SJCRH30 (cell line): ENCODE measurements around the gene RNF149. TPM values are rescaled to one million over a fixed set of nuclear protein-coding genes. Genes with fewer than 3 reads are reported as not detected.

ENCODE experiments used
- DNase-seq, 2 experiments: peaks; one replicate each; pipeline ENCODE4 v3.0.0-alpha.2; 2015 to 2020
- H3K27ac ChIP-seq: fragments of 250-450 bp; sonication (Bioruptor Pico); 2 replicates; pipeline ENCODE4 v1.5.1; 2020; ENCODE audit warnings: mild to moderate bottlenecking, moderate library complexity
- H3K27me3 ChIP-seq: fragments of 250-450 bp; sonication (Bioruptor Pico); 2 replicates; pipeline ENCODE4 v1.5.1; 2020; ENCODE audit warnings: mild to moderate bottlenecking, moderate library complexity
- H3K36me3 ChIP-seq: fragments of 250-450 bp; sonication (Bioruptor Pico); 2 replicates; pipeline ENCODE4 v1.5.1; 2020; ENCODE audit warnings: mild to moderate bottlenecking, moderate library complexity
- H3K4me1 ChIP-seq: fragments of 250-450 bp; sonication (Bioruptor Pico); 2 replicates; pipeline ENCODE4 v1.5.1; 2020; ENCODE audit warnings: mild to moderate bottlenecking, moderate library complexity
- H3K4me3 ChIP-seq: fragments of 250-450 bp; sonication (Bioruptor Pico); 2 replicates; pipeline ENCODE4 v1.5.1; 2020; ENCODE audit warnings: mild to moderate bottlenecking, moderate library complexity
- H3K9me3 ChIP-seq: fragments of 250-450 bp; sonication (Bioruptor Pico); replicated peaks from 2 replicates; pipeline ENCODE4 v1.5.1; 2020; ENCODE audit warnings: mild to moderate bottlenecking, moderate library complexity
- total RNA-seq: library from RNA; depleted of rRNA; stranded (reverse); fragments of >200 nt; shearing (Covaris generic); gene quantifications from 2 replicates; pipeline ENCODE4 v1.2.3, GENCODE V29; 2014

Gene RNF149
- total RNA-seq, 1 experiment from 2014 or later, result 33.3 TPM

DNA sequence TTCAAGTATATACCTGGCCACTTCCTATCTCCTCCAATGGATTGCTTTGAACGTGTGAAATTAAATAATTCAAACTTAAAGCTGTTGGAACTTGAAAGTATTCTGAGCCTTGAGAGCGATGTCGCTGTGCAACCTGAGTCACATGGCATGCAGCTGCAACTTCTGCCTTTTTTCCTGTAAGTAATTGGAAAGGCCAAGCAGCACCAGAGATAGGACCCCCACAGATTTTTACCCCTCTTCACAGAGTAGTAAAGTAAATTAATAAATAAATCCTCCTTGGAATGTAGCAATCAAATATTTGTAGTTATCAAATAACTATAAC lies 3.2 kb upstream of the RNF149 start:
- Histone ChIP-seq H3K9me3 (no peaks in the 10 kb centered on the region), H3K27me3 (no peaks in the 10 kb centered on the region), H3K27ac (no peak overlapping the region), H3K36me3 (no peaks in the 10 kb centered on the region), H3K4me1 (peaks cover 3% of the 10 kb centered on the region; the same call in 1 of the 2 replicates), H3K4me3 (no peak overlapping the region)
- no peak for DNase-seq

- DNase-seq, result no peak
- no peak overlapping the region for H3K27ac ChIP-seq
- no peaks in the 10 kb centered on the region for H3K27me3 ChIP-seq
- H3K4me3 ChIP-seq, result no peak overlapping the region
- H3K9me3 ChIP-seq, result no peaks in the 10 kb centered on the region
- H3K36me3 ChIP-seq, result no peaks in the 10 kb centered on the region
- H3K4me1 ChIP-seq, result peaks cover 3% of the 10 kb centered on the region; the same call in 1 of the 2 replicates
Observed at GRCh38 chr2:101310834-101311695, 2.6 kb upstream of the RNF149 start.

DNA sequence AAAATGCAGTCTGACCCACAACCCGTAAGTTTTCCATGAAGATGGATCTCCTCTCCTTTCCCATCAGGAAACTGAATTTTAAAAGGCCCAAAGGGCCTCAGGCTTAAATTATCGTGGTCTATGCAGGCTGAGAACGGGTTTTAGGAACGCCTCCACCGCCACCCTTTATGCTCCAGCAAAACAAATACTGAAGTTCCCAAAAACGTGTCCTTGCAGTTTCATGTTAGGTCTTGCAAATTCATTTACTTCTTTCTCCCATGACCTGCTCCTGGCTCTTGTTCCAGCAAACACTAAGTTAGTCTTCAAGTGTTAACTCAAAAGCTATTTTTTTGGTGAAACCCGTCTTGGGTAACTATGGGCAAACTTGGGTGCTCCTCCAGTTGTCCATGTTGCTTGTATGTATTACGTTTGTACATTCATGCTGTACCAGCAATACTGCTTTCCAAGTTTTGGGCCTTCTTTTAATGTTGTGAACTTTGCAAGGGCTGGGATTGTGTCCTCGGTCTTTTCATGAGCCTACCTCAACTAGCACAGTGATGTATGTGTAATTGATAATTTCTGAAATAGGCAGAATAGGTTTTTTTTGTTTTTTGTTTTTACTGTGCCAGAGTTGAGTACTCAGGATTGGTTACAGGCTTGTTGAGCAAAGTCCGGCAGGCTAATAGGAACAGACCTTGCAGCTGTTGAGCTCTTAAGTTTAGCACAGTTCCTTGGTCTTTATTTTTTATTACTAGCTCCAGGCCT lies 1.8 kb upstream of the RNF149 start:
- DNase-seq, result no peak
- no peaks in the 10 kb centered on the region for H3K36me3 ChIP-seq

DNA sequence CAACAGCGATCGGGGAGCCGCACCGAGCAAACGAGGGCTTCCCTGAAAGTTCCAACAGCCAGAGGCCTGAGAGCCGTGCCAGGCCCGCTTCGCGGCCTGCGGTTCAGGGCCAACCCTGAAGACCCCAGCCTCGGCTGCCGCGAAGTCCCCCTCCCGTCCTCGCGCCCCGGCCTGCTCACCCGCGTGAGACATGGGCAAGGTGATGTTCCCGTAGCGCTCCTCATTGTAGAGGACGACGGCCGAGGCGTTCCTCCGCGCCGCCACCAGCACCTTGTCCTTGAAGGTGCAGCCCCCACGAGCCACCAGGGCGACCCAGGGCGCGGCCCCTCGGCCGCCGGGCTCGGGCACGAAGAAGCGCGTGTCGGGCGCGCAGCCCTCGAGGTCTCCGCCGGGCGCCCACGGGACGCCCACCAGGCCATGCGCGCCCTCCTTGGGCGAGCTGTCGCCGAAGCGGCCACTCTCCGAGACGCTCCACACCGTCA lies 510 bp downstream of the RNF149 start:
- Histone ChIP-seq H3K9me3 (no peaks in the 10 kb centered on the region), H3K4me1 (peaks cover 3% of the 10 kb centered on the region; the same call in 1 of the 2 replicates), H3K27ac (peak overlapping the region; percentile 70), H3K4me3 (peak overlapping the region; percentile 82), H3K27me3 (no peaks in the 10 kb centered on the region), H3K36me3 (no peaks in the 10 kb centered on the region)
- DNase-seq, result peak in 1 of 2 experiments; percentile 16

More for the DNA sequence above, 1.8 kb upstream of the RNF149 start:
- Histone ChIP-seq H3K9me3 (no peaks in the 10 kb centered on the region), H3K27ac (no peak overlapping the region), H3K27me3 (no peaks in the 10 kb centered on the region), H3K4me1 (peaks cover 3% of the 10 kb centered on the region; the same call in 1 of the 2 replicates), H3K4me3 (no peak overlapping the region)

GRCh38 chr2:101307503-101307902 lies 998 bp downstream of the RNF149 start:
- Histone ChIP-seq H3K27me3 (no peaks in the 10 kb centered on the region), H3K4me3 (peak overlapping the region; percentile 82), H3K36me3 (no peaks in the 10 kb centered on the region), H3K9me3 (no peaks in the 10 kb centered on the region), H3K27ac (no peak overlapping the region), H3K4me1 (peaks cover 3% of the 10 kb centered on the region; the same call in 1 of the 2 replicates)
- no peak for DNase-seq

GRCh38 chr2:101306410-101306809 lies 2.1 kb downstream of the RNF149 start:
- Histone ChIP-seq H3K27me3 (no peaks in the 10 kb centered on the region), H3K9me3 (no peaks in the 10 kb centered on the region), H3K4me3 (no peak overlapping the region), H3K36me3 (no peaks in the 10 kb centered on the region), H3K4me1 (peaks cover 3% of the 10 kb centered on the region; the same call in 1 of the 2 replicates), H3K27ac (no peak overlapping the region)
- DNase-seq, result no peak

DNA sequence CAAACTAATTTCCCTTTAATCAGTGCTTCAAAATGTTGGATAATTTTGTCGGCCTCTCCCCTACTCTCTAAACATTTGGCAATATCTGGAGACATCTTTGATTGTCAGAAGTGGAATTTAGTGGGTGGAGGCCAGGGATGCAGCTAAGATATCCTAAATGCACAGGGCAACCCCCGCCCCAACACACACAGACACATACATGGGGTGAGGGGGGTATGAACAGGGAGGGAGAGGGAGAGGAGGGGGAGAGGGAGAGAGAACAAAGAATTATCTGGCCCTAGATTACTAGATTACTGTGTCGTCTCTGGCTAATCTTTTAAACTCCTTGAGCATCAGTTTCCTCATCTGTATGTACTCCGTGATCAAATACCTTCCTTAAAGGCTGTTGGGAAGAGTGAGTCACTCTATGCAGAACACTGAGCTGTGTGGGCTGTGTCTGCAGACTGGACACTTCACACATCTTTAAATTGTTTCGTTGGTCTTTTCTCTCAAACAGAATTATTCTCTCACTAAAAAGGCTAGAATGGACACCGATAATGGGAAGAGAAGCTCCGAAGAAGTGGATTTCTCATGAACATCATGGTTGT lies 2.9 kb downstream of the RNF149 start:
- Histone ChIP-seq H3K4me1 (peaks cover 3% of the 10 kb centered on the region; the same call in 1 of the 2 replicates), H3K36me3 (no peaks in the 10 kb centered on the region), H3K4me3 (no peak overlapping the region), H3K27me3 (no peaks in the 10 kb centered on the region), H3K27ac (no peak overlapping the region), H3K9me3 (no peaks in the 10 kb centered on the region)
- DNase-seq, result no peak

- no peaks in the 10 kb centered on the region for H3K9me3 ChIP-seq
- H3K4me3 ChIP-seq, result no peak overlapping the region
- no peaks in the 10 kb centered on the region for H3K36me3 ChIP-seq
- no peak overlapping the region for H3K27ac ChIP-seq
- no peaks in the 10 kb centered on the region for H3K4me1 ChIP-seq
- no peaks in the 10 kb centered on the region for H3K27me3 ChIP-seq
- no peak for DNase-seq
Observed at GRCh38 chr2:101305035-101305434, 3.5 kb downstream of the RNF149 start.

- no peak for DNase-seq
- H3K4me3 ChIP-seq, result no peak overlapping the region
- H3K27me3 ChIP-seq, result no peaks in the 10 kb centered on the region
- H3K27ac ChIP-seq, result no peak overlapping the region
- H3K36me3 ChIP-seq, result no peaks in the 10 kb centered on the region
- no peaks in the 10 kb centered on the region for H3K9me3 ChIP-seq
- no peaks in the 10 kb centered on the region for H3K4me1 ChIP-seq
Observed at GRCh38 chr2:101303688-101304087, 4.8 kb downstream of the RNF149 start.

DNA sequence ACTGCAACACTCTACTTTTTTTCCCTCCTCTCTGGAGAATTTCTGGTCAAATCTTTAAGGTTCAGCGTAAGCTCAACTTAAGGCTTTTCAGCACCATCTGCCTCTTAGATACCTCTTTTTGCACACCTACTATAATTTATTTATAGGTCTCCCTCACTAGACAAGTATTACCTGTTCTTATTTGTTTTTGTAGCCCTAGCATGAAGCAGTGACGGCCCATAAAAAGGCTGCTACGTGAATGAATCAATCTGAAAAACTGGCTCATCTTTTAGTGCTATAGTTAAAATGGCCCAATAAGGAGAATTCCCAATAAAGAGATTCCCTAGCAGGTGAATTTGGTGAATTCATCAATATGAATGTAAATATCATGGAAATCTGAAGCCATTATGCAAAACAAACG lies 6.5 kb downstream of the RNF149 start:
- Histone ChIP-seq H3K27ac (no peak overlapping the region), H3K27me3 (no peaks in the 10 kb centered on the region), H3K36me3 (no peaks in the 10 kb centered on the region; the same call in none of the 2 replicates), H3K9me3 (no peaks in the 10 kb centered on the region), H3K4me1 (no peaks in the 10 kb centered on the region), H3K4me3 (no peak overlapping the region)
- no peak for DNase-seq

DNA sequence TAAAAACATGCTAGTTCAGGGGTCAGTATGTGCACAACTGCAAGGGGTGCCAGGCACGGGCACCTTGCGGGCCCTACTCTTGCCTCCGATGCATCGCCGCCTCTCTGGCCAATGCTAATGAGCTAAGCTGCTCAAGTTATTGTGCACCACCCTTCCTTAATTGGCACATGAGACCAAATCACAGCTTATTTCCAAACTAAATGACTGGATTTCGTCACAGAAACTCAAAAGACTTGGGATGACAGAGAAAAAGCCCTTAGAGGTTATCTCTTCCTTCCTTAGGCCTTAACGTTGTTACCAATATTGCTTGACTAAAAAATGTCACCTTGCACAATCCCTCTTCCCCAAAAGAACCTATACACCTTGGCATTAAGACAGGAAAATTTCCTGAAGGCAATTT lies 7.7 kb downstream of the RNF149 start:
- H3K9me3 ChIP-seq, result no peaks in the 10 kb centered on the region
- H3K27ac ChIP-seq, result no peak overlapping the region
- H3K4me1 ChIP-seq, result no peaks in the 10 kb centered on the region
- no peaks in the 10 kb centered on the region; the same call in none of the 2 replicates for H3K36me3 ChIP-seq
- no peak for DNase-seq
- no peaks in the 10 kb centered on the region for H3K27me3 ChIP-seq
- no peak overlapping the region for H3K4me3 ChIP-seq

DNA sequence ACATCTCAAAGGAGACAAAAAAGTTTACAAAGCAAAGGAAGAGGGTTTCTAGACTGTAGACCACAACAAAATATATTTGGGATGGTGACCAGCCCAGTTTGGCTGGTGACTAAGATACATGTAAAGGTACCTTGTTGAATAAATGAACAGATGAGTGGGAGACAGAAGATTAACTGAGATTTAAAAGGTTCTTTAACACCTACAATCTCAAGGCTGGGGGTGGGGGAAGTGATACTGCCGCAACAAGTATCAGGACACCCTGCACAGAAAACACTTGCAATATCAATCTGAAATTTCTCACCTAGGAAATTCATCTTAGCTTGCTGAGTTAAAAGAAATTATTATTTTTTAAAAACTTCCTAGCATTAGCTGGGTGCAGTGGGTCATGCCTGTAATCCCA lies 8.3 kb downstream of the RNF149 start:
- Histone ChIP-seq H3K36me3 (no peaks in the 10 kb centered on the region; the same call in none of the 2 replicates), H3K27ac (no peak overlapping the region), H3K27me3 (no peaks in the 10 kb centered on the region), H3K9me3 (no peaks in the 10 kb centered on the region), H3K4me3 (no peak overlapping the region), H3K4me1 (no peaks in the 10 kb centered on the region)
- DNase-seq, result no peak

DNA sequence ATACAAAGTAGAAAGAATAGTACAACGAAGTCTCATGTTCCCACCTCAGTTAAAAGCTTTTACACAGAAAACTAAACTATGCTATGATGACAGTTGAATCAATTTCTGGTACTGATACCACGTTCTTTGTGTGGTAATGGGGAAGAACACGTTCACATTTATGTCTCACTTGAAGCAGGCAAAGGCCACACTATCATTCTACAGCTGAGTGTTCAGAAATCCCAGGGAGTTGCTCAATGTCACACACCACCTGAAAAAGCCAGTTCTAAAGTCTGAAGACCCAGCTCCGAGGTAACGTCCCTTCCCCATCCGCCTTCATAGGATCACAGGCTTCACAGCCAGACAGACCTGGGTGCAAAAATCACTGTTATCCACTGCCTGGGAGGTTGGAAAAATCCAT lies 8.9 kb downstream of the RNF149 start:
- Histone ChIP-seq H3K9me3 (no peaks in the 10 kb centered on the region), H3K4me3 (no peak overlapping the region), H3K4me1 (no peaks in the 10 kb centered on the region), H3K27ac (no peak overlapping the region), H3K36me3 (peaks cover 3% of the 10 kb centered on the region), H3K27me3 (no peaks in the 10 kb centered on the region)
- DNase-seq, result no peak

DNA sequence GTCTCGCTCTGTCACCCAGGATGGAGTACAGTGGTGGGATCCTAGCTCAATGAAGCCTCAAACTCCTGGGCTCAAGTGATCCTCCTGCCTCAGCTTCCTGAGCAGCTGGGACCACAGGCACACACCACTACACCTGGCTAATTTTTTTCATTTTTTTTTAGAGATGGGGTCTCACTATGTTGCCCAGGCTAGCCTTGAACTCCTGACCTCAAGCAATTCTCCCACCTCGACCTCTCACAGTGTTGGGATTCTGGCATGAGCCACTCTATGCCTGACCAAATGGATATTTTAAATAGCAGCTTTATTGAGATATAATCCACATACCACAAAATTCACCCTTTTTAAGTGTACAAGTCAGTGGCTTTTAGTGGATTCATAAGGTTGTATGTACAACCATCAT lies 11.1 kb downstream of the RNF149 start:
- Histone ChIP-seq H3K9me3 (no peaks in the 10 kb centered on the region), H3K27ac (no peak overlapping the region), H3K4me1 (peaks cover 9% of the 10 kb centered on the region), H3K36me3 (peaks cover 12% of the 10 kb centered on the region), H3K4me3 (no peak overlapping the region), H3K27me3 (no peaks in the 10 kb centered on the region)
- DNase-seq, result no peak

GRCh38 chr2:101296371-101296770 lies 12.1 kb downstream of the RNF149 start:
- Histone ChIP-seq H3K36me3 (peaks cover 22% of the 10 kb centered on the region), H3K4me1 (peaks cover 11% of the 10 kb centered on the region), H3K9me3 (no peaks in the 10 kb centered on the region), H3K27ac (no peak overlapping the region), H3K4me3 (no peak overlapping the region), H3K27me3 (no peaks in the 10 kb centered on the region)
- no peak for DNase-seq
